ENCODE measurements around the gene THSD7B. TPM values are rescaled to one million over a fixed set of nuclear protein-coding genes. Genes with fewer than 3 reads are reported as not detected.

Gene THSD7B
- total RNA-seq, 1 donor, result 0.36 TPM

GRCh38 chr2:137179542-137179941, 414.2 kb downstream of the THSD7B start:
- no peak for DNase-seq (ENCODE audit: low read depth)
- no peak for TF ChIP-seq CTCF (IDR thresholded peaks at IDR 0.05; ENCODE audit: insufficient read depth, low read length)
- H3K4me3 ChIP-seq (ENCODE audit: low read depth, low read length), result no peak overlapping the region

DNA sequence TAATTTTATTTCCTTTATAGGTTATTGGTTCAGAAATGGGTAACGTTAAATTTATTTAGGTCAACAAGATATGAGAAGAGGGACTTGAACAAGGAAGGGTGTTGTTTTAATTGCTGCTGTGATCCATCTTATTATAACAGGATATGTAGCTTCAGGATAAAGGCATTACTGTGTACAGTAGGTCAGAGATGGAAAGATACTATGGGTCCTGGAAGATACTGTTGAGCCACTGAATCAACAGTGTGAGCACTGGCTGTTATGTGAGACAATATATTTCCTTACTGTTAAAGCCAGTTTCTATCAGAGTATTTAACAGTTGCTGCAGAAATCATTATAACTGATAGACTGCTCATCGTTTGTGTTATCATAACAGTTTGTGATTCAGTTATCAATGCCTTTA, 414.7 kb downstream of the THSD7B start:
- no peak for DNase-seq (ENCODE audit: low read depth)
- H3K4me3 ChIP-seq (ENCODE audit: low read depth, low read length), result no peak overlapping the region
- no peak for TF ChIP-seq CTCF (IDR thresholded peaks at IDR 0.05; ENCODE audit: insufficient read depth, low read length)

- DNase-seq (ENCODE audit: low read depth), result no peak
- TF ChIP-seq CTCF (IDR thresholded peaks at IDR 0.05; ENCODE audit: insufficient read depth, low read length), result no peak
- no peak overlapping the region for H3K4me3 ChIP-seq (ENCODE audit: low read depth, low read length)
These were observed 416.0 kb downstream of the THSD7B start for GRCh38 chr2:137181370-137181769.

- no peak for DNase-seq (ENCODE audit: low read depth)
- TF ChIP-seq CTCF (IDR thresholded peaks at IDR 0.05; ENCODE audit: insufficient read depth, low read length), result no peak
- H3K4me3 ChIP-seq (ENCODE audit: low read depth, low read length), result no peak overlapping the region
These were observed 416.7 kb downstream of the THSD7B start for GRCh38 chr2:137182071-137182470.

DNA sequence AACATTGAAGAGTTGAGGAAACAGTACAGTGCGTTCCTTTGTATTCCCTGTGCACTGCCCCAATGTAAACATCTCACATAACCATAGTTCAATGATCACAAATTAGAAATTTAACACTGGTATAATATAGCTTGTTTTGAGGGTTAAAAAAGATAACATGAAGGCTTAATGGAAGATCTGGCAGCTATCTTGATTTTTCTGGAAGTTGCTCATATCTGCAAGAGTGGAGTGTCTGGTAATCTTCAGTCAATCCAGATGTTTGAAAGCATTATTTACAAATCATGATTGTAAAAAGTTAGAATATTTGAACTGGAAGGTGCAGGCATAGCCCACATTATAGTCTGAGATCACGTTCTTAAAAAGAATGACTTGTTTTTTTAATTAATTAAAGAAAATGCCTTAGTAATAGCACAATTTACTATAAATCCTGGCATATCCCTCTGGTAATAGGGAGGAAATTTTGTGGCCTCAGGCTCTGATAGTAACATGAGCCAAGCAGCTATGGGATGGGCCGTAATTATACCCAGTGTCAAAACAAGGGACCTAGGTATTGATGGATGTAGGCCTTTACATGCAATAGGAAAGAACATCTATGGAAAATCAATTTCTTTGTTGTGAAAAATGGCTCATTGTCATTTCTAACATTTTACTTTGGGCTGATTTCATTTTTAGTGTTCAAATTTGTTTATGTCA, 418.0 kb downstream of the THSD7B start:
- no peak for DNase-seq (ENCODE audit: low read depth)
- H3K4me3 ChIP-seq (ENCODE audit: low read depth, low read length), result no peak overlapping the region
- TF ChIP-seq CTCF (IDR thresholded peaks at IDR 0.05; ENCODE audit: insufficient read depth, low read length), result no peak

DNA sequence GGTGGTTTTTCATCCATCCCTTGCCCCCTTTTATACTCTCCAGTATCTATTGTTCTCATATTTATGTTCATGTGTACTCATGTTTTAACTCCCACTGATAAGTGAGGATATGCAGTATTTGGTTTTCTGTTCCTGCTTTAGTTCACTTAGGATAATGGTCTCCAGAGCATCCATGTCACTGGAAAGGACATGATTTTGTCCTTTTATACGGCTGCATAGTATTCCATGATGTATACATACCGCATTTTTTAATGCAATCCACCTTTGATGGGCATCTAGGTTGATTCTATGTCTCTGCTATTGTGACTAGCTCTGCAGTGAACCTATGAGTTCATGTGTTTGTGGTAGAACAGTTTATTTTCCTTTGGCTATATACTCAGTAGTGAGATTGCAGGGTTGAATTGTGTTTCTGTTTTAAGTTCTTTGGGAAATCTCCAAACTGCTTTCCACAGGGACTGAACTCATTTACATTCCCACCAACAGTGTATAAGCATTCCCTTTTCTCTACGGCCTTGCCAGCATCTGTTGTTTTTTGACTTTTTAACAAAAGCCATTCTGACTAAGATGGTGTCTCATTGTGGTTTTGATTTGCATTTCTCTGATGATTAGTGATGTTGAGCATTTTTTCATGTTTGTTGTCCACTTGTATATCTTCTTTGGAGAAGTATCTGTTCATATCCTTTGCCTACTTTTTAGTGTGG, 420.2 kb downstream of the THSD7B start:
- DNase-seq (ENCODE audit: low read depth), result peak; percentile 3
- H3K4me3 ChIP-seq (ENCODE audit: low read depth, low read length), result no peak overlapping the region
- no peak for TF ChIP-seq CTCF (IDR thresholded peaks at IDR 0.05; ENCODE audit: insufficient read depth, low read length)

Data from fibroblast of the aortic adventitia (primary cell).